Breast epithelium (tissue), 3 donors: ENCODE results near the gene LGR4.

Experiments
- CTCF ChIP-seq, 3 donors: fragments of 450-650 bp; IDR thresholded peaks; one replicate each; pipeline ENCODE4 v1.5.1; 2016 to 2017; ENCODE audit warnings: antibody characterized with exemption in 3 of 3, mild to moderate bottlenecking in 3 of 3, moderate library complexity in 3 of 3
- POLR2A ChIP-seq: fragments of 450-650 bp; IDR thresholded peaks from one replicate; pipeline ENCODE4 v1.6.1; 2016; ENCODE audit warnings: antibody characterized with exemption, mild to moderate bottlenecking, moderate library complexity

DNA sequence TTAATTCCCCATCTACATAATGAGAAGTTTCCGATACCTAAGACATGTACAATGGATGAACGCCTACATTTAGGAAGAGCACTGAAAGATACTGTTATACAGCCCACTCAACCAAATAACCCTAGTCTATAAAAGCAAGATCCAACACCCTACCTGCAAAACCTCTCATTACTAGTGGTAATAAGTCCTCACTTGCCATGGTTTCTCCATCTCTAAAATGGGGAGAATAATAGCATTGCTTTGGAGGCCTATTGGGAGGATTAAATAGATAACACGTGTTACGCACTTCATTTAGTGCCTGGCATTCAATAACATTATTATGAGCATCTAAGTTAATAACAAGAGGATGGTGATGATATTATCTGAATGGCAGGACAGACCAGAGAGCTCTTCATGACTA is 16.9 kb downstream of the LGR4 start:
- TF ChIP-seq POLR2A (no peak), CTCF (IDR thresholded peaks at IDR 0.05) (no peak)
